Neural cell (in vitro differentiated cells): ENCODE data around the gene WNT3.

Source experiments
- EP300 ChIP-seq: fragments of 450-650 bp; conservative IDR thresholded peaks from 2 replicates; pipeline ENCODE4 v1.6.1; 2014; ENCODE audit warnings: antibody characterized with exemption, mild to moderate bottlenecking, moderate library complexity; ENCODE audit not compliant: poor library complexity, severe bottlenecking
- EZH2 ChIP-seq: fragments of 200-600, 300-800 bp; shearing (Covaris generic), sonication (generic); IDR thresholded peaks from 2 replicates; pipeline ENCODE4 v1.6.1; 2014; ENCODE audit warnings: antibody characterized with exemption, low read length, borderline replicate concordance, mild to moderate bottlenecking; ENCODE audit not compliant: insufficient read depth, poor library complexity, severe bottlenecking
- POLR2AphosphoS5 ChIP-seq: IDR thresholded peaks from 2 replicates; pipeline ENCODE4 v1.6.1; 2012
- TAF1 ChIP-seq: IDR thresholded peaks from 2 replicates; pipeline ENCODE4 v1.6.1; 2012; ENCODE audit warnings: low read depth
- TF ChIP-seq, protein P1 (sequence below): fragments of 450-650 bp; IDR thresholded peaks from 2 replicates; pipeline ENCODE4 v1.5.1; 2014; ENCODE audit warnings: antibody characterized with exemption, mild to moderate bottlenecking, moderate library complexity; ENCODE audit not compliant: poor library complexity, severe bottlenecking
- TF ChIP-seq, protein P2 (sequence below): IDR thresholded peaks from 2 replicates; pipeline ENCODE4 v1.6.1; 2012; ENCODE audit warnings: borderline replicate concordance

DNA sequence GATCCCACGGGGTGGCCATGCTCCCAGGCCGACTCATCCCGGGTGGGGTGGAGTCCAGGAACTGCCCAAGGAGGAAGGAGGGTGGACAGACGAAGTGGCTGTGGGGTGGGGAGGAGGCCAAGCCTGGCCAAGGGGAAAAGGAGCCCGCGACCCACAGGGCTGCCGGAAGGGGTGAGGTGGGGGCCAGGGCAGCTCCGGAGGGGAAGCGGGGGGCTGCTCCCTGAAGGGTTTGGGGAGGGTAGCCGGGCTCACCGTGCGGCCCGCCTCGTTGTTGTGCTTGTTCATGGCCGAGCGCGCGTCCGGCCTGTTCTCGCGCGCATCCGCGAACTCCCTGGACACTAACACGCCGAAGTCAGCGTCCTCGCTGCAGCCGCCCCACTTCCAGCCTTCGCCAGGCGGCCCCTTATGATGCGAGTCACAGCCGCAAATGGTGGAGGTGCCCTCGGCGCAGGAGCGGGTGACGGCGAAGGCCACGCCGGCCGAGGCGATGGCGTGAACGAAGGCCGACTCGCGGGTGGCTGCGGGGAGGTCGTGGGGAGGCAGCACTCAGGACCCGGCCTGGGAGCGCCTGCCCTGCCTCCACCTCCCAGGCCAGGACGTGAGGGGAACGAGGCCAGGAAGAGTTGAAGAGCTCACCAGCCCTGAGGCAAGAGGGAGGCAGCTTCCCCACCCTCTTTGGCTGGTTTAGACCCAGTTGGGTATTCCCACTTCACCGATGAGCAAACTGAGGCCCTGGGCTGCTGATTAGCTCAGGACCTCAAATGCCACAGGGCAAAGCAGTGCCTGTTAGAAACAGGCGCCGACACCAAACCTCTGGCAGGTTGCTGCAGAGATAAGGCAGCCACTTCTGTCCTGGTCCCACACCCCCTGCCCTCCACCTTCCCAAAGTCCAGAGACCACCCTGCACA lies 48.7 kb downstream of the WNT3 start:
- TF ChIP-seq, protein P1, sequence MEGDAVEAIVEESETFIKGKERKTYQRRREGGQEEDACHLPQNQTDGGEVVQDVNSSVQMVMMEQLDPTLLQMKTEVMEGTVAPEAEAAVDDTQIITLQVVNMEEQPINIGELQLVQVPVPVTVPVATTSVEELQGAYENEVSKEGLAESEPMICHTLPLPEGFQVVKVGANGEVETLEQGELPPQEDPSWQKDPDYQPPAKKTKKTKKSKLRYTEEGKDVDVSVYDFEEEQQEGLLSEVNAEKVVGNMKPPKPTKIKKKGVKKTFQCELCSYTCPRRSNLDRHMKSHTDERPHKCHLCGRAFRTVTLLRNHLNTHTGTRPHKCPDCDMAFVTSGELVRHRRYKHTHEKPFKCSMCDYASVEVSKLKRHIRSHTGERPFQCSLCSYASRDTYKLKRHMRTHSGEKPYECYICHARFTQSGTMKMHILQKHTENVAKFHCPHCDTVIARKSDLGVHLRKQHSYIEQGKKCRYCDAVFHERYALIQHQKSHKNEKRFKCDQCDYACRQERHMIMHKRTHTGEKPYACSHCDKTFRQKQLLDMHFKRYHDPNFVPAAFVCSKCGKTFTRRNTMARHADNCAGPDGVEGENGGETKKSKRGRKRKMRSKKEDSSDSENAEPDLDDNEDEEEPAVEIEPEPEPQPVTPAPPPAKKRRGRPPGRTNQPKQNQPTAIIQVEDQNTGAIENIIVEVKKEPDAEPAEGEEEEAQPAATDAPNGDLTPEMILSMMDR = no peak
- no peak for TF ChIP-seq EP300
- TF ChIP-seq, protein P2, sequence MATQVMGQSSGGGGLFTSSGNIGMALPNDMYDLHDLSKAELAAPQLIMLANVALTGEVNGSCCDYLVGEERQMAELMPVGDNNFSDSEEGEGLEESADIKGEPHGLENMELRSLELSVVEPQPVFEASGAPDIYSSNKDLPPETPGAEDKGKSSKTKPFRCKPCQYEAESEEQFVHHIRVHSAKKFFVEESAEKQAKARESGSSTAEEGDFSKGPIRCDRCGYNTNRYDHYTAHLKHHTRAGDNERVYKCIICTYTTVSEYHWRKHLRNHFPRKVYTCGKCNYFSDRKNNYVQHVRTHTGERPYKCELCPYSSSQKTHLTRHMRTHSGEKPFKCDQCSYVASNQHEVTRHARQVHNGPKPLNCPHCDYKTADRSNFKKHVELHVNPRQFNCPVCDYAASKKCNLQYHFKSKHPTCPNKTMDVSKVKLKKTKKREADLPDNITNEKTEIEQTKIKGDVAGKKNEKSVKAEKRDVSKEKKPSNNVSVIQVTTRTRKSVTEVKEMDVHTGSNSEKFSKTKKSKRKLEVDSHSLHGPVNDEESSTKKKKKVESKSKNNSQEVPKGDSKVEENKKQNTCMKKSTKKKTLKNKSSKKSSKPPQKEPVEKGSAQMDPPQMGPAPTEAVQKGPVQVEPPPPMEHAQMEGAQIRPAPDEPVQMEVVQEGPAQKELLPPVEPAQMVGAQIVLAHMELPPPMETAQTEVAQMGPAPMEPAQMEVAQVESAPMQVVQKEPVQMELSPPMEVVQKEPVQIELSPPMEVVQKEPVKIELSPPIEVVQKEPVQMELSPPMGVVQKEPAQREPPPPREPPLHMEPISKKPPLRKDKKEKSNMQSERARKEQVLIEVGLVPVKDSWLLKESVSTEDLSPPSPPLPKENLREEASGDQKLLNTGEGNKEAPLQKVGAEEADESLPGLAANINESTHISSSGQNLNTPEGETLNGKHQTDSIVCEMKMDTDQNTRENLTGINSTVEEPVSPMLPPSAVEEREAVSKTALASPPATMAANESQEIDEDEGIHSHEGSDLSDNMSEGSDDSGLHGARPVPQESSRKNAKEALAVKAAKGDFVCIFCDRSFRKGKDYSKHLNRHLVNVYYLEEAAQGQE = no peak
- TF ChIP-seq POLR2AphosphoS5 = no peak
- no peak for TF ChIP-seq TAF1
- TF ChIP-seq EZH2 = no peak
